Chondrocyte (in vitro differentiated cells): ENCODE measurements around the gene TRIM41. TPM values are rescaled to one million over a fixed set of nuclear protein-coding genes. Genes with fewer than 3 reads are reported as not detected.

Experiments used
- DNase-seq: peaks from one replicate; pipeline ENCODE4 v3.0.0; 2021; ENCODE audit warnings: mixed read lengths, low spot score
- H3K27ac Mint-ChIP-seq: one replicate; pipeline ENCODE4 v1.8.0; 2021; ENCODE audit warnings: mild to moderate bottlenecking, moderate library complexity, mixed read lengths; ENCODE audit not compliant: unreplicated experiment
- H3K27me3 Mint-ChIP-seq: 2 replicates; pipeline ENCODE4 v1.8.0; 2021; ENCODE audit warnings: low read depth, mixed read lengths
- H3K36me3 Mint-ChIP-seq: 2 replicates; pipeline ENCODE4 v1.8.0; 2021; ENCODE audit warnings: low read depth, mixed read lengths
- H3K4me1 Mint-ChIP-seq: 2 replicates; pipeline ENCODE4 v1.8.0; 2021; ENCODE audit warnings: low read depth, mild to moderate bottlenecking, mixed read lengths
- H3K4me3 Mint-ChIP-seq: one replicate; pipeline ENCODE4 v1.8.0; 2021; ENCODE audit warnings: mild to moderate bottlenecking, moderate library complexity, mixed read lengths; ENCODE audit not compliant: unreplicated experiment
- H3K9me3 Mint-ChIP-seq: 2 replicates; pipeline ENCODE4 v1.8.0; 2021; ENCODE audit warnings: low read depth, mixed read lengths
- CTCF ChIP-seq: fragments of 200-600 bp; sonication (generic); IDR thresholded peaks from 2 replicates; pipeline ENCODE4 v1.5.0; 2021; ENCODE audit warnings: antibody characterized with exemption, mild to moderate bottlenecking, moderate library complexity
- total RNA-seq: library from RNA; stranded (reverse); gene quantifications from 3 replicates; pipeline ENCODE4 v1.2.1, GENCODE V29; 2021

Gene TRIM41
- total RNA-seq, 1 donor from 2014 or later: 19.3 TPM

GRCh38 chr5:181221105-181221791 is 1.8 kb upstream of the TRIM41 start:
- Mint-ChIP-seq H3K27me3 (no peaks in the 10 kb centered on the region), H3K9me3 (no peaks in the 10 kb centered on the region), H3K36me3 (no peaks in the 10 kb centered on the region), H3K4me1 (peaks cover 57% of the 10 kb centered on the region), H3K27ac (peak overlapping the region; percentile 68), H3K4me3 (peak overlapping the region; percentile 92)
- no peak for DNase-seq
- no peak for TF ChIP-seq CTCF

- TF ChIP-seq CTCF: no peak
- peak overlapping the region; percentile 92 for H3K4me3 Mint-ChIP-seq
- DNase-seq: peak; percentile 95
- H3K27ac Mint-ChIP-seq: peak overlapping the region; percentile 97
- no peaks in the 10 kb centered on the region for H3K27me3 Mint-ChIP-seq
- no peaks in the 10 kb centered on the region for H3K9me3 Mint-ChIP-seq
- H3K4me1 Mint-ChIP-seq: peaks cover 52% of the 10 kb centered on the region
- no peaks in the 10 kb centered on the region for H3K36me3 Mint-ChIP-seq
Measured at GRCh38 chr5:181221792-181222629, 1.1 kb upstream of the TRIM41 start.

- peak; percentile 46 for TF ChIP-seq CTCF
- peaks cover 46% of the 10 kb centered on the region for H3K4me1 Mint-ChIP-seq
- no peak for DNase-seq
- H3K27ac Mint-ChIP-seq: peak overlapping the region; percentile 97
- peak overlapping the region; percentile 92 for H3K4me3 Mint-ChIP-seq
- no peaks in the 10 kb centered on the region for H3K36me3 Mint-ChIP-seq
- no peaks in the 10 kb centered on the region for H3K9me3 Mint-ChIP-seq
- no peaks in the 10 kb centered on the region for H3K27me3 Mint-ChIP-seq
Measured at GRCh38 chr5:181222630-181223057, 437 bp upstream of the TRIM41 start.

- TF ChIP-seq CTCF: no peak
- H3K9me3 Mint-ChIP-seq: no peaks in the 10 kb centered on the region
- no peaks in the 10 kb centered on the region for H3K36me3 Mint-ChIP-seq
- peak overlapping the region; percentile 97 for H3K27ac Mint-ChIP-seq
- H3K27me3 Mint-ChIP-seq: no peaks in the 10 kb centered on the region
- H3K4me3 Mint-ChIP-seq: peak overlapping the region; percentile 92
- no peak for DNase-seq
- peaks cover 35% of the 10 kb centered on the region for H3K4me1 Mint-ChIP-seq
Measured at GRCh38 chr5:181223729-181224389, 778 bp downstream of the TRIM41 start.
